Skeletal muscle cell (primary cell): Measurements from ENCODE around the gene SUCNR1.
"Not testable (repeated sequence)": the region's sequence is repeated elsewhere in the genome, so short reads cannot be mapped to it uniquely, and the experiment has no call there.

Experiments
- DNase-seq: peaks from one replicate; pipeline ENCODE4 v3.0.0-alpha.2; 2010; ENCODE audit warnings: low read depth
- H3K4me3 ChIP-seq: 2 replicates; pipeline ENCODE4 v1.5.1; 2011; ENCODE audit warnings: low read depth, mild to moderate bottlenecking, control low read depth, low read length, moderate library complexity

The SUCNR1 gene

GRCh38 chr3:151869181-151869580 lies 4.3 kb upstream of the SUCNR1 start:
- DNase-seq = no peak

DNA sequence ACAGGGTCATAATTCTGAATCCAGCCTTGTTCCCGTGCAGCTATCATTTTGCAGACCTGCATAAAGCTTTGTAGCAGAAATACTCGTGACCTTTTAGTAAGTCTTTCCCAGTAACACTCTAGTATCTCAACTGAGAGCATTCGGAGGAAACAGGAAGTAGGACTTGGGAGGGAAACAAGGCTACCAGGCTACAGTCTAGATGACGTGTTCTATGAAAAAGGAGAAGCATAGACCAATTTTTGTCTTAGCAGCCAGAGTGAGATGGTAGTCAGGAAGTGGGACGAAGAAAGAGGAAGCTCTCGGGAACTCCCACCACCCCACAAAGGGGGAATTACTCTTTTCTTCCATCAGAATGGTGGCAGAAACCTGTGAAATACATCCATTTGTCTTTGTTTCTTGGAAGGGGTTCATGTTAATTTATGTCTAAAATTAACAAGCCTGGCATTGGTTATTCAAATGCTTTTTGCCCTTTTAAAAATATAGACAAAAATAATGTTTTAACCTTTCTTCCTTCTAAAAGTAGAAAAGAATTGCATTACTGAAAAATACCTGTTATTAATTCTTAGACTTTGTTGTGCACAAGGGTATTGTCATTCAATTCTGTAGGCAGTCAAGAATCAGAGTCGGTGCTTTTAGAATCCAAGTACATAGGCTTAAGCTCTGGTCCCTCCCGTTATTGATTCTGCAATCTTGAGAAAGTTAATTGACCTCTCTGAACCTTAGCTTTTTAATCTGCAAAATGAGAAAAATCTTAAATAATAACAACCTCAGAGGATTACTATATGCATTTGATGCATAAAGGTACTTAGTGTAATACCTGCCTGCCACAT lies 1.6 kb upstream of the SUCNR1 start:
- H3K4me3 ChIP-seq = no peak overlapping the region
- DNase-seq = no peak

More at GRCh38 chr3:151869181-151869580, 4.3 kb upstream of the SUCNR1 start:
- H3K4me3 ChIP-seq = no peak overlapping the region

DNA sequence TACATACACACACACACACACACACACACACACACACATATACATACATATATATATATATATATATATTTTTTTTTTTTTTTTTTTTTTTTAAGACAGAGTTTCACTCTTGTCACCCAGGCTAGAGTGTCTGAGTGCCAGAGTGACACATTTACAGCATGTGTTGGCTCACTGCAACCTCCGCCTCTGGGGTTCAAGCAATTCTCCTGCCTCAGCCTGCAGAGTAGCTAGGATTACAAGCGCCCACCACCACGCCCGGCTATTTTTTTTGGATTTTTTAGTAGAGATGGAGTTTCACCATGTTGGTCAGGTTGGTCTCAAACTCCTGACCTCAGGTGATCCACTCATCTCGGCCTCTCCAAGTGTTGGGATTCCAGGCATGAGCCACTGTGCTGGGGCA lies 636 bp downstream of the SUCNR1 start:
- not testable (repeated sequence) for DNase-seq, H3K4me3 ChIP-seq

DNA sequence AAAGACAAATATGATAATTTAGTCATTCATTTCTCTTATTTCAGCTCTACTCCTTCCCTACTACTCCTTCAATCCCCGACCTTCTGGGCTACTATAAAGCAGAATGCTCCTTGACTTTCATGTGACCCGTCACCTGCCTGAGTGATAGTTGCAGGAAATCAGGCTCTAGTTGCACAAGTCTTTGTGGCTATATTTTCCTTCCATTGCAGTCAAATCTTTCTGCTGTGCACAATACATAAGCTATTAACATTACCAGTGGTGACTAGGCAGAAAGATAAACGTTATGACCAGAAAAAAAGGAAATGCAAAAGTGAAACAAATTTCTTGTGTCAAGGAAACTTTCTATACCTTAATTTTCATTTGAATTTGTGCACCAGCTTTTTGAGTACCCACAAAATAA lies 2.3 kb downstream of the SUCNR1 start:
- H3K4me3 ChIP-seq = no peak overlapping the region

DNA sequence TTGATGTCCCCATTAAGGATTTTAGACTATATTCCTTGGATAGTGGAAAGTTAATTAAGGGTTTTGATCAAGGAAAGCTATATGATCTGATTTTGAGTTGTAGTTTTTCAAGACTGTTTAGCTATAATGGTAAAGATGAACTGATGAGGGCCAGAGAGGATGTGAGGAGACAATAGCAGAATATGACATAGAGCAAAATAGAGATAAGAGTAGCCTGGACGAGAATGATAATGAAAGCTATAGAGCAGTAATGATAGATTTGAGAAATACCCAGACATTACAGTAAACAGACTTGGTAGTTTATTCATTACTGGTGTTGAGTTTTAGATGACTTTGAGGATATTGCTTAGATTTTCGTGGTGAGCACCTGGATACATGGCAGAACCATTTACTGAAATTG lies 3.8 kb downstream of the SUCNR1 start:
- H3K4me3 ChIP-seq = no peak overlapping the region
- no peak for DNase-seq

More for the DNA sequence above, 2.3 kb downstream of the SUCNR1 start:
- no peak for DNase-seq

GRCh38 chr3:151878465-151878864 lies 5.0 kb downstream of the SUCNR1 start:
- no peak for DNase-seq
- H3K4me3 ChIP-seq = no peak overlapping the region

GRCh38 chr3:151879037-151879436 lies 5.6 kb downstream of the SUCNR1 start:
- no peak overlapping the region for H3K4me3 ChIP-seq
- DNase-seq = no peak

GRCh38 chr3:151879679-151880415 lies 6.4 kb downstream of the SUCNR1 start:
- DNase-seq = no peak
- H3K4me3 ChIP-seq = no peak overlapping the region

GRCh38 chr3:151880416-151880690 lies 6.9 kb downstream of the SUCNR1 start:
- DNase-seq = no peak
- H3K4me3 ChIP-seq = no peak overlapping the region

GRCh38 chr3:151881137-151881536 lies 7.7 kb downstream of the SUCNR1 start:
- DNase-seq = no peak
- no peak overlapping the region for H3K4me3 ChIP-seq

DNA sequence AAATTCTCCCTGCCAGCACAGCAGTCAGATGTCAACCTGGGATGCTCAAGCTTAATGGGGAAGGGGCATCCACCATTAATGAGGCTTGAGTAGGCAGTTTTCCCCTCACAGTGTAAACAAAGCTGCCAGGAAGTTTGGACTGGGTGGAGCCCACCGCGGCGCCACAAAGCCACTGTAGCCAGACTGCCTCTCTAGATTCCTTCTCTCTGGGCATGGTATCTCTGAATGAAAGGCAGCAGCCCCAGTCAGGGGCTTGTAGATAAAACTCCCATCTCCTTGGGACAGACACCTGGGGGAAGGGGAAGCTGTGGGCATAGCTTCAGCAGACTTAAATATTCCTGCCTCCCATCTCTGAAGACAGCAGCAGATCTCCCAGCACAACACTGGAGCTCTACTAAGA lies 12.0 kb downstream of the SUCNR1 start:
- H3K4me3 ChIP-seq, DNase-seq: not testable (repeated sequence)

- not testable (repeated sequence) for H3K4me3 ChIP-seq, DNase-seq
Observed at GRCh38 chr3:151887450-151888211, 14.2 kb downstream of the SUCNR1 start.

GRCh38 chr3:151890721-151891141 lies 17.3 kb downstream of the SUCNR1 start:
- no peak for DNase-seq

DNA sequence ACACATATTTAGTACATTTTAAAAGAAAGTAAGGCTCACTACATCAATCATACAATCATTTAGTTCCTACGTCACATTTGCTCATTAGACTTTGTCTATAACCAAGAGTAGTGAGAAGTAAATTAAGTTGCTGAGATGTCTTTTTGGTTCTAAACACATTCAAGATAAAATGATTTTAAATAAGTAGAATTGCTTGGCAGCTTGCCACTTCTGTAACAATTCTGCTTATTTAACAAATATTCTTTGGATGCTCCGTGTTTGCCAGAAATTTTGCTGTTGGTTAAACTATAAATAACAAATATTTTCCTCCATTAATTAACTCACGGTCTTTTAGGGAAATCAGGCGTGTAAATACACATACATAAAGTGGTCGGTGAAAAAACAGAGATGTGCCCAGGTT lies 18.3 kb downstream of the SUCNR1 start:
- DNase-seq = no peak
- H3K4me3 ChIP-seq = no peak overlapping the region

More at GRCh38 chr3:151890721-151891141, 17.3 kb downstream of the SUCNR1 start:
- H3K4me3 ChIP-seq = no peak overlapping the region

DNA sequence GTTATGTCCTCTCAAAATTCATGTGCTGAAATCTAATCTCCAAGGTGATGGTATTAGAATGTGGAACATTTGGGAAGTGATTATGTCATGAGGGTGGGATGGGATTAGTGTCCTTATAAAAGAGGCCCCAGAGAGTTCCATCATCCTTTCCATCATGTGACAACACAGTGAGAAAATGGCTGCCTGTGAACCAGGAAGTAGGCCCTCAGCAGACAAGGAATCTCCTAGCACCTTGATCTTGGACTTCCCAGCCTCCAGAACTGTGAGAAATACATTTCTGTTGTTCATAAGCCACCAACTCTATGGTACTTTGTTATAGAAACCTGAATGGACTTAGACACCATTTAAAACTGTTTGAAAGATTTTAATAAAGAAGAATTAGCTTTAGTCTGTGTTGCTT lies 20.8 kb downstream of the SUCNR1 start:
- no peak overlapping the region for H3K4me3 ChIP-seq
- DNase-seq = no peak

DNA sequence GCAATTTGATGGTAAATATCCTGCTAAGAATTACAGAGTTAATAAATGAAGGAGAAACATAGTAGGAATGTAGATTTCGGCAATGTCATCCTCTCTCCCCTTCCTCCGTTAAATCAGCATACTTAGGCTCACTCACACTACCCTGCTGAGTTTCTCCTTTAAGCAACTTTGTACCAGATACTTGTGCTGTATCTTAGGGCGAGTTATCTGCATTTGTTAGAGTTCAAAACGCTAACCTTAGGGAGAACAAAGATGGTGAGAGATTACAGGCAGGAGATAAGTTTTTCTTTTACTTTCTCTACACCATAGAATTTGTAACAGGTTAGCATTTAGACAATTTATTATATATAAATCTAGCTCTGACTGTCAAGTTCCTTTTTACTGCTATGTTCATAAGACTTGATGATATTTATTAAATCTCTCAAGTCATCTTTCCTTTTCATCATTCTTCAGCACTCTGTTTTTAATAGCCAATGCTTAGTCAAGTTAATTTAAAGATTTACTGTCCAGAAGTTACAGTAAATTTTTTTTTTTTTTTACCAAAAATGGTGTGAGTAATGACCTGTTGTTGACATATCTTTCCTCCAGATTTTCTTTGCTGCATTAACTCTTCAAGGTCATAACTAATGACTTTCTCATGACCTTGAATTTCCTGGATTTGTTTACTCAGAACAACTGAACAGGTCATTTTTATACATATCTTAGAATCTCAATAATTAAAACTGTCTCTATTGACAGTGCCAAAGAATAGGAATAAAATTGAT lies 22.2 kb downstream of the SUCNR1 start:
- H3K4me3 ChIP-seq = no peak overlapping the region
- no peak for DNase-seq

DNA sequence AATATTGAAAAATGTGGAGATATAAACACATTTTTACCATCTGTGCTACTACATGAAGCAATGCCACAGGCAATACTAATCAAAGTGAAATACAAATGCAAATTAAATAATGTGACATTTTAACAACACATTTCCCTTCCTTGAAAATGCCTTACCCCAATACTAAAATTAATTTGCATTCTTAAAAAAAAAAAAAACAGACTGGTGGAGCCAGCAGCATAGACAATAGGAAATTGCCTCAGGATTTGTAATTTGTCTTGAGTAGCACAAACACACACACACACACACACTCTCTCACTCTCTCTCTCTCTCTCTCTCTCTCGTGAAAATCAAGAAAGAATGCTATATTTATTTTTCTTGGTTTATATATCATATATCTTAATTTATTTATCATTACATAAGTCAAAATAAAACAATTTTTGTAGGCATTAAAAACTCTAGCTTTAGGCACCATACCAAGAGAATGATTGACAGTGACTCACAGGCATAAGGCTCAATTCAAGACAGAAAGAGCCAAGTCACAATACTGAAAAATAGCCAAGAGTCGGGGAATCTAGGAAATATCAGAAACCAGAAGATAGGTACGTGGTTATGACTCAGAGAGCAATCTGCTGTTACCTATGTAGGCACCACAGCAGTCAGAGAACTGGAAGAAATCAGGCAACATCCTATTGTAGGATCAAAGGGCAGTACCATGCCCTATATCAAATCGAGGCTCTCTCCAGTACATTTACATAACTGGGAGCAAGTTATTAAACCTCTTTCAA lies 23.0 kb downstream of the SUCNR1 start:
- DNase-seq = no peak
- H3K4me3 ChIP-seq = no peak overlapping the region

- DNase-seq, H3K4me3 ChIP-seq: not testable (repeated sequence)
Observed at GRCh38 chr3:151898121-151898520, 24.7 kb downstream of the SUCNR1 start.
